ENCODE results near the gene DYNLT4.

Gene DYNLT4

GRCh38 chr1:44778705-44779576, 28.2 kb downstream of the DYNLT4 start:
- in situ Hi-C loops (cut with MboI; ENCODE audit: low sequenced_read_pairs, unreplicated experiment), result no loop called here

DNA sequence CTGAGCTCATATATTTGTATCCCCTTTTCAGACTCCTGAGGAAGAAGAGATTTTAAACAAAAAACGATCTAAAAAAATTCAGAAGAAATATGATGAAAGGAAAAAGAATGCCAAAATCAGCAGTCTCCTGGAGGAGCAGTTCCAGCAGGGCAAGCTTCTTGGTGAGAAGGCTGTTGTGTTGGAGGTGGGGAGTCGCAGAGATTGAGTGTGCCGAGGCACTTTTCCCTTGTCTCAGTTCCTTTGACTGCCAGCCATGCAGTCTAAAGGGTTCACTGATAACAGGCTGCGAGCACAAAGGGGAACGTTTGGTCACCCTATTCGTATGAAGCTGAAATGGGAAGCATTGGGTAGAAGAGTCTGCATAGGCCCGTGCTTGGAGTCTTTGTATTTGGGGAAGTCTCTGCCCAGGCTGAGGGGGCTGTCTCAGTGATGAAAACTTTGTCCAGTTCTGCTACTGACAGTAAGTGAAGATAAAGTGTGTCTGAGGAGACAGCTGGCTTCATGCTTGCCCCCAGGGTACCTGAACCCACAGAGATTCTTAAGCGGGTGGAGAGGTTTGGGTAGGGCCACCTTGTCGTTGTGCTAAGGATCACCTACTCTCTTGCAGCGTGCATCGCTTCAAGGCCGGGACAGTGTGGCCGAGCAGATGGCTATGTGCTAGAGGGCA, 29.0 kb downstream of the DYNLT4 start:
- in situ Hi-C loops (cut with MboI; ENCODE audit: low sequenced_read_pairs, unreplicated experiment), result no loop called here
- DNase-seq (ENCODE audit: low spot score), result no peak
- no peak for TF ChIP-seq CTCF (IDR thresholded peaks at IDR 0.05; ENCODE audit: borderline replicate concordance, control extremely low read depth, extremely low read depth, insufficient read depth, missing control alignments)

More at GRCh38 chr1:44778705-44779576, 28.2 kb downstream of the DYNLT4 start:
- DNase-seq (ENCODE audit: low spot score), result no peak
- no peak for TF ChIP-seq CTCF (IDR thresholded peaks at IDR 0.05; ENCODE audit: borderline replicate concordance, control extremely low read depth, extremely low read depth, insufficient read depth, missing control alignments)

GRCh38 chr1:44777547-44777946, 29.6 kb downstream of the DYNLT4 start:
- TF ChIP-seq CTCF (IDR thresholded peaks at IDR 0.05; ENCODE audit: borderline replicate concordance, control extremely low read depth, extremely low read depth, insufficient read depth, missing control alignments), result no peak
- DNase-seq (ENCODE audit: low spot score), result no peak
- in situ Hi-C loops (cut with MboI; ENCODE audit: low sequenced_read_pairs, unreplicated experiment), result no loop called here

GRCh38 chr1:44776730-44777068, 30.5 kb downstream of the DYNLT4 start:
- in situ Hi-C loops (cut with MboI; ENCODE audit: low sequenced_read_pairs, unreplicated experiment), result no loop called here
- TF ChIP-seq CTCF (IDR thresholded peaks at IDR 0.05; ENCODE audit: borderline replicate concordance, control extremely low read depth, extremely low read depth, insufficient read depth, missing control alignments), result no peak
- no peak for DNase-seq (ENCODE audit: low spot score)

DNA sequence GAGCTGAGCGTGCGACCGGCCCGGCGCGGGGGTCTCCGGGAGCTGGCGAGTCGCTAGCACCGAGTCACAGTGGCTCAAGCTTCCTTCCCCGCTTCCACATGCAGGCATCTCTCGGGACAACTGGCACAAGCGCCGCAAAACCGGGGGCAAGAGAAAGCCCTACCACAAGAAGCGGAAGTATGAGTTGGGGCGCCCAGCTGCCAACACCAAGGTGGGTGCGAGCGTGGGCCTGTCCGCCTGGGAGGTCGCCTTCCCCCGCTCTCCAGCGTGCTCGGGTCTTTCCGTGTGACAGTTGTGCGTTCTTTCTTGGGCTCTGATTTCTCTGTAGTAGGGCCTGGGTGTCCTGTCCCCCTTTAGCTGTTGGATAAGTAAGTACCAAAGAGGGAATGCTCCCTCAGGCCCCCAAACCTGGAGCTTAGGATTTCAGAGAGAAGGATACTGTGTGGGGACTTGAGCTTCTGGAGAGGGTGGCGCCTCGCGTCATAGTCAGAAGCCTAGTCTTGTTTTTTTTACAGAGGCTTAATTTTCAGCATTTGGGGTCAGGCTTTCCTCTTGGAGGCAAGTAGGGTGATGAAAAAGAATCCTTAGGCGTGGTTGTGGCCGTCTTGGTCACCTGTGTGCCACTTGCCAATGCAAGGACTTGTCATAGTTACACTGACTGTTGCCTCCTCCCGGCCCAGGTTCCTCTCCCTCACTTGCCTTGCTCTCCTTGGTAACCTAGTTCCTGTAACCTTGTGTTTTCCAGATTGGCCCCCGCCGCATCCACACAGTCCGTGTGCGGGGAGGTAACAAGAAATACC, 31.0 kb downstream of the DYNLT4 start:
- DNase-seq (ENCODE audit: low spot score), result peak; percentile 50
- in situ Hi-C loops (cut with MboI; ENCODE audit: low sequenced_read_pairs, unreplicated experiment), result no loop called here
- TF ChIP-seq CTCF (IDR thresholded peaks at IDR 0.05; ENCODE audit: borderline replicate concordance, control extremely low read depth, extremely low read depth, insufficient read depth, missing control alignments), result no peak

All from GM13976 (cell line).